Measurements from ENCODE around the gene TMEM150A. TPM values are rescaled to one million over a fixed set of nuclear protein-coding genes. Genes with fewer than 3 reads are reported as not detected.

Gene TMEM150A
- total and polyA plus RNA-seq, 2 of the 13 experiments (the other 11 are each of a cell fraction or from before 2014, with no cell fraction given), result 30.1 to 70.4 TPM

- TF ChIP-seq ZNF609 (CRISPR knock-in tag; IDR thresholded peaks at IDR 0.05; ENCODE audit: borderline replicate concordance) (peak; percentile 86), ZNF235 (CRISPR knock-in tag; IDR thresholded peaks at IDR 0.05; ENCODE audit: borderline replicate concordance) (no peak), PHF5A (CRISPR knock-in tag; IDR thresholded peaks at IDR 0.05; ENCODE audit: low read depth, unreplicated experiment) (no peak), ZNF788 (CRISPR knock-in tag; IDR thresholded peaks at IDR 0.05; ENCODE audit: borderline replicate concordance) (peak; percentile 66; the same call in 1 of the 2 replicates), RBM39 (IDR thresholded peaks at IDR 0.05; ENCODE audit: low read depth, low read length, poor library complexity, severe bottlenecking) (no peak), ZNF563 (CRISPR knock-in tag; IDR thresholded peaks at IDR 0.05) (no peak), NFIC (IDR thresholded peaks at IDR 0.05; ENCODE audit: low read length) (peak; percentile 35; the same call in 1 of the 2 replicates), ZBTB21 (CRISPR knock-in tag; IDR thresholded peaks at IDR 0.05) (0 out of 2 replicates have a peak, but pooled peaks have one; percentile 18), FOXK1 (CRISPR knock-in tag; IDR thresholded peaks at IDR 0.05; ENCODE audit: borderline replicate concordance, low read depth) (peak; percentile 44; the same call in 1 of the 2 replicates), SNAPC2 (CRISPR knock-in tag; IDR thresholded peaks at IDR 0.05) (peak; percentile 42; the same call in 1 of the 2 replicates), KIAA2018 (CRISPR knock-in tag; IDR thresholded peaks at IDR 0.05; ENCODE audit: borderline replicate concordance) (no peak), HIC2 (CRISPR knock-in tag; IDR thresholded peaks at IDR 0.05; ENCODE audit: low read depth) (no peak)
Measured at GRCh38 chr2:85589982-85590791, 12.3 kb downstream of the TMEM150A start (continued).
